ENCODE measurements around the gene SUGT1.
"Not testable (repeated sequence)": the region's sequence is repeated elsewhere in the genome, so short reads cannot be mapped to it uniquely, and the experiment has no call there.

Gene SUGT1

GRCh38 chr13:52652196-52652979 is at the start of gene SUGT1:
SUGT1 (plus strand) TSS chr13:52652836; CDS start chr13:52652921, 85 bp downstream.
- DNase-seq (ENCODE audit: low read depth), result peak; percentile 97

DNA sequence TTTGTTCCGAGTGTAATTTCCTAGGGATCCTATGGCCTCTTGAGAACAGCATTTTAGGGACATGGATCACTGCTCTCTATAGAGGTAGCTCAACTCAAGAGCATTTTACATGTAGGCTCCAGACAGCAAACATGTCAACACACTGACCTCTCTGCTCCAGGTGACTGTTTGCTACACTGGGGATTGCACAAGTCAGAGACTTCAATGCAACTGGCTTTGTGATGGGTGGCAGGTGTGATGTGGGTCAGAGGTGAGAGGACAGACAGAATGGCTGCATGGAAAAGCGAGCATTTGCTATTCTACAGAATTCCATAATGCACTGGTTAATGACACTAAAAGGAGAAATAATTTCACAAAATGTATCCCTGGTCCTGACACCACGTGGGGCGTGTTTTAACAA is 49.3 kb upstream of the SUGT1 start:
- not testable (repeated sequence) for DNase-seq (ENCODE audit: low read depth)

DNA sequence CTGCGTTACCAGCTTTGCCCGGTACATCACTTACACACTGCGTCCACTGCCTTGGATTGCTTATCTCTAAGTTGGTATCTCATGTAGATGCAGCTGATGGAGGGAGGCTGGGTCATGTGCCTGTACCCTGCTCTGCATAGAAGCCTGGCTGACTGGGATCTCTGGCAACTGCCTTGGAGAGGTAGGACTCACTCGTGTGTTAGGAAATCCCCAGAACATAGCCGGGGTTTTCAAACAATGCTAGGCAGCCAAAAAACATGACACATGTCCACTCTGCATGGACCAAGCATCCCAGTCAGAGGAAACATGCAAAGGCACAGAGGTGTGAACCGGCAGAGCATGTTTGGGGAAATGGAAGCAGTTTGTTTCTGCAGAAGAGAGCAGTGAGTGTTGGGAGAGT is 46.5 kb upstream of the SUGT1 start:
- not testable (repeated sequence) for DNase-seq (ENCODE audit: low read depth)

GRCh38 chr13:52606795-52607194 is 45.8 kb upstream of the SUGT1 start:
- not testable (repeated sequence) for DNase-seq (ENCODE audit: low read depth)

DNA sequence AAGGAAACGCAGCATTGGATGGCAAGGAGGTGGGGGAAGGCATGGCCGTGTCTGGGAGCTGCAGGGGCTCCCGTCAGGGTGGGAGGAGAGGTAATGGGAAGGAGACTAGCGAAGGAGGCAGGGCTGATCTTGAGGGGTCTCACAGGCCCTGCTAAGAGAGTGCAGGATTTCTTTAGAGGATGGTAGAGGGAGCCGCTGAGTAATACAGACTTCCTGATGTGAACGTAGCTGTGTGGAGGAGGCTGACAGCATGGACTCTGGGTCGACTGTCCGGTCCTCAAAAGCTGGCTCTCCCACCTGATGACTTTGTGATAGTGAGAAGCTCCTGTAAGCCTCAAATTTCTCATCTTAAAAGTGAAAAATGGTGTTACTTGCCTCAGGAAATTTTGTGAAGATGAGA is 44.5 kb upstream of the SUGT1 start:
- DNase-seq (ENCODE audit: low read depth), result not testable (repeated sequence)

DNA sequence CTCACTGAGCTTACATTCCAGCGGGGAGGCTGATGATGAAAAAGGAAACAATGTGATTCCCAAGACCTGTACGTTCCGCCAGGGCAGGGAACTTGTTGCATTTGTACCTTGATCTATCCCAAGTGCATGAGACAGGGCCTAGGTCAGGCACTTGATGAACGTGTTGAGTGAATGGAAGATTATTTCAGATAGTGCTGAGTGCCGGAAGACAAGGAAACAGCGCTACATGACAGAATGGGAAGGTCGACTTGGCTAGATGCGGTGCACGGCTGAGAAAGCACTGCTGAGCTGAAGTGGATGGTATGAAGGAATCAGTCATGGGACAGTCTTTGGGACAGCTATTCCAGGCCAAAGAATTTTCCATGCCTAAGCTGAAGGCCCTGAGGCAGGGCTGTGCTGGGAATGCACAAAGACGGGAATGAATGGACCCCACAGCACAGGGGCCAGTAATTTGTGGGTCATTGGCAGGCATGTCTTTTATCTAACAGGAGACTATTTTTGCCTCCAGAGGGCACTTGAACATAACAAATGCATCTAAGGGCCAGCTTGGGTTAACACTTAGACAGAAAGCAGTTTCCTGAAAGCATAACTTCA is 43.5 kb upstream of the SUGT1 start:
- peak; percentile 56 for DNase-seq (ENCODE audit: low read depth)

GRCh38 chr13:52610158-52610557 is 42.5 kb upstream of the SUGT1 start:
- not testable (repeated sequence) for DNase-seq (ENCODE audit: low read depth)

DNA sequence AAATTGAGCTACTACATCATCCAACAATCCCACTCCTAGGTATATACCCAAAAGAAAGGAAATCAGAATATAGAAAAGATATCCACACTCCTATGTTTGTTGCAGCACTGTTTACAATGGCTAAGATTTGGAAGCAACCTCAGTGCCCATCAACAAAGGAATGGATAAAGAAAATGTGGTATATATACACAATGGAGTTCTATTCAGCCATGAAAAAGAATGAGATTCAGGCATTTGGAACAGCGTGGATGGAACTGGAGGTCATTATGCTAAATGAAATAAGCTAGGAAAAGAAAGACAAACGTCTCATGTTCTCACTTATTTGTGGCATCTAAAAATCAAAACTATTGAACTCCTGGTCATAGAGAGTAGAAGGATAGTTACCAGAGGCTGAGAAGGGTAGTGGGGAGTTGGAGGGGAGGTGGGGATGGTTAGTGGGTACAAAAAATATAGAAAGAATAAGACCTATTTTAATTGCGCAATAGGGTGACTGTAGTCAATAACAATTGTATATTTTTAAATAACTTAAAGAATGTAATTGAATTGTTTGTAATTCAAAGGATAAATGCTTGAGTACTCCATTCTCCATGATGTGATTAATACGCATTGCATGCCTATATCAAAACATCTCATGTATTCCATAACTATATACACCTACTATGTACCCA is 37.4 kb upstream of the SUGT1 start:
- DNase-seq (ENCODE audit: low read depth), result no peak

DNA sequence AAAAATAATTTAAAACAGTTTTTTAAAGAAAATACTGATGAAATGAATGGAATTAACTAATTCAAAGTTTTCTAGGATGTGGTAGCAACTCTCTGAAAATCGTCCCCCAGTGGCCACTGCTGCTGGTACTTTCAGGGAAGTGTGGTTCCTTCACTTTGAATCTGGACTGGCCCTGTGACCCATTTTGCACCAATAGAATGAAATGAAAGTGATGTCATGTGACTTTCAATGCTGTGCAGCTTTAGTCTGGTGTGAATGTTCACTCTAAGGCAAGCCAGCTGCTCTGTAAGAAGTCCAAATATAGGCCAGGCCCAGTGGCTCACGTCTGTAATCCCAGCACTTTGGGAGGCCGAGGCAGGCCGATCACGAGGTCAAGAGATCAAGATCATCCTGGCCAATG is 36.8 kb upstream of the SUGT1 start:
- peak; percentile 17 for DNase-seq (ENCODE audit: low read depth)

- DNase-seq (ENCODE audit: low read depth), result peak; percentile 93
Observed at GRCh38 chr13:52617070-52618060, 35.3 kb upstream of the SUGT1 start.

GRCh38 chr13:52631083-52631690 is 21.4 kb upstream of the SUGT1 start:
- not testable (repeated sequence) for DNase-seq (ENCODE audit: low read depth)

GRCh38 chr13:52638666-52639328 is 13.8 kb upstream of the SUGT1 start:
- DNase-seq (ENCODE audit: low read depth), result no peak

DNA sequence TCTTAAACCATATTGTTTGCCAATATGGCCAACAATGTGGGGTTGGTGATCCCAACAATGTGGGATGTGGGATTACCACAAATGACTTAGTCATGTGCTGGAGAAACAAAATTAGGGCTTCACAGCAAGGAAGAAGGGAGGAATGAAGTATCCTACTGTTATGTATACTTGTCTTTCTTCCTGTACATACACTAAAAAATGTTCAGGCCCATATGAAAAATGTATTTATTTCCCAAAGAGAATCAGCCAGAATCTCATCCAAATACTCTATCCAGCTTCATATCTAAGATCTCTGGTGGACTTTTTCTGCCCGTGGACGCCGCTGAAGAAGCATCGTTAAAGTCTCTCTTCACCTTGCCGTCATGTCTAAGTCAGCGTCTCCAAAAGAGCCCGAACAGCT is 10.5 kb upstream of the SUGT1 start, which contains the start of gene HNRNPA1L2:
Gene HNRNPA1L2, plus strand, starts transcription at position 301 of the 400 bp plus-strand sequence. Its CDS starts 62 bp downstream, at position 363.
- DNase-seq (ENCODE audit: low read depth), result no peak

GRCh38 chr13:52644108-52644507 is 8.5 kb upstream of the SUGT1 start:
- no peak for DNase-seq (ENCODE audit: low read depth)

DNA sequence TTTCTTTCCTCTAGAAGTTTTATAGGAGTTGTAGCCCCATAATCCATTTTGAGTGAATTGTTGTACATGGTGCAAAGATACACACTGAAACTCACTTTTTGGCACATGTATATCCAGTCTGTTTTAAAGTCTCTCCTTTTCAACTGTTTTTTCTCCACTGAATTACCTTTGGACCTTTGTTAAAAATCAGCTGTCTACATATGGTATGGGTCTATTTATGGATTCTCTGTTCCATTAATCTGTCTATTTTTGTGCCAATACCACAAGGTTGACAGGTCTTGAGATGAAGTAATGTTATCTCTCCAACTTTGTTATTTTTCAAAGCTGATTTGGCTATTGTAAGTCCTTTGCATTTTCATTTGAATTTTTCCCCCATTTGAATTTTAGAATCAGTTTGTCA is 5.7 kb upstream of the SUGT1 start:
- DNase-seq (ENCODE audit: low read depth), result no peak

DNA sequence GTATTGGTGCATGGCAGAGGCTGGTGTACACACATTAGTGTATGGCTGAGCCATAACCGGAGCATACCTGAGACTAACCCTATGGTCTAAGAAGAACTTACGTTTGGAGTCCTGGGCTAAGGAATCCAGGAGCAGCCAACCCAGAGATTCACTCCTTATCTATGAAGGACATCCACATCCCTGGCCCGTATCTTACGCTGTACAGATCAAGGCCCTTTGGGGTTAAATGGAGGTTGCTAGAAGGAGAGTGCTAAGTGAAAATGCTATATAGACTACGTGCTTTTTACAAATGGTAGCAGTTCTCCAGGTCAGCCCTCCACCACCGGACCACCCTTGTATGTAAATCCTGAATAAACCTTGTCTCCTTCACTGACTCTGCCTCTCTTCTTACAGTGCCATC is 1.9 kb upstream of the SUGT1 start:
- DNase-seq (ENCODE audit: low read depth), result no peak

GRCh38 chr13:52651897-52652195 is 790 bp upstream of the SUGT1 start:
- no peak for DNase-seq (ENCODE audit: low read depth)

DNA sequence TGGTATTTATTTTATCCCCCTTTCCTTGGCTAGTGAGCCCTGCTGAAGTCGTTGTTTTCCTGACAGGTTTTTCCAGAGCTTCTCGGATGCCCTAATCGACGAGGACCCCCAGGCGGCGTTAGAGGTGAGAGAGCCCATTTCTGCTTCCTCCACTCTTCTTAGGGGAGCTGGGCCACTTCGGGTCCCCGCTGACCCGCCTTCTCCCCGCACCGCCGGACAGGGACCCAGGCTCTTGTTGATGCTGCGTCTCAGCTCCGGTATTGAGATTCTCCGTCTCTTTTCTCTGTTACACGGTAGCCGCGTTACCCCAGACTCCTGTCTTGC is 306 bp downstream of the SUGT1 start:
- DNase-seq (ENCODE audit: low read depth), result no peak

DNA sequence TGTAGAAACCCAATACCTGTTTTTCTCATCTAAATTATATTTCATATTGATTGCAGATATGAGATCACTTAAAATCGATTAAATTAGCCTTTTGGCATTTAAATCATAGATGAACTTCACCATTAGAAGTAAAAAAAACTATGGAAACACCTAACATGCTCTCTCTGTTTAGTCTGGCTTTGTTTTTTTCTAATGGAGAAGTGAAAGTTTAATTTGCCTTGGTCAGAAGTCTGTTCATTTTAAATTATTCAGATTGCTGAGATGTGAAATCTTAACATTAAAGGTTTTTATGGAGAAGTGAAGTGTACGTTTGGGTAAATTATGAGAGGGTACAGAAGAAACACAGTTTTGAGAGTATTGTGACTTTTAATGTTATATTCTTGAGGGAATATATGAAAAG is 6.7 kb downstream of the SUGT1 start:
- DNase-seq (ENCODE audit: low read depth), result no peak

DNA sequence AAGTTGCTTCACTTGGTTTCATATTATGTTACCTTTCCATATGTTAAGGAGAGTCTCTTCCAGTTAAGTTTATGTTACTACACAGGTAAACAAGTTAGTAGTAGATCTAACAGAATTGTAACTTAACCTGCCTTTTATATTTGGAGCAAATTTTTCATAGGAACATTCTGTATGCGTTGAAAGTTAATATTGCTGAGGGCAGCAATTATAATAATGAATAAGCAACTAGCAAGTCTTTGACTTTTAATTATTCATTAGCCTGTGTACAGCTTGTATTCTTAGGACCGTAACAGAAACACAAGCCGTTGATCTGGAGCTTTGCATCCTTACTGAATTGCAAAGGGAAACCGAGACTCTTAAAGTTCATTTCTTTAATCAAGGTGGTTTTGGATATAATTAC is 11.6 kb downstream of the SUGT1 start:
- no peak for DNase-seq (ENCODE audit: low read depth)

GRCh38 chr13:52665325-52665724 is 12.7 kb downstream of the SUGT1 start:
- DNase-seq (ENCODE audit: low read depth), result peak; percentile 66

Data from ELR (cell line).